Keratinocyte (primary cell): ENCODE measurements around the gene RARRES1. TPM values are rescaled to one million over a fixed set of nuclear protein-coding genes. Genes with fewer than 3 reads are reported as not detected.

Experiments used
- DNase-seq: peaks from one replicate; pipeline ENCODE4 v3.0.0-alpha.2; 2011; ENCODE audit warnings: low read depth, missing footprints, low spot score
- FAIRE-seq: peaks from 2 replicates; lab custom pipeline; 2011; peaks lifted over from hg19 to GRCh38; lab: Jason Lieb, UNC
- H2AFZ ChIP-seq: 2 replicates; pipeline ENCODE4 v1.6.0; 2012; ENCODE audit warnings: low read length, control low read depth, inconsistent platforms; ENCODE audit not compliant: control insufficient read depth
- H3K27ac ChIP-seq: 2 replicates; pipeline ENCODE4 v1.5.1; 2011; ENCODE audit warnings: low read length; ENCODE audit not compliant: control insufficient read depth, insufficient read depth
- H3K27me3 ChIP-seq: 3 replicates; pipeline ENCODE4 v1.6.0; 2011; ENCODE audit warnings: low read length; ENCODE audit not compliant: control insufficient read depth, insufficient read depth; ENCODE audit errors: extremely low read depth
- H3K36me3 ChIP-seq, 2 experiments: 2 replicates in 1 of 2; 3 replicates in 1 of 2; pipeline ENCODE4 v1.5.1; 2011; ENCODE audit warnings: low read length in 2 of 2, mild to moderate bottlenecking in 1 of 2; ENCODE audit not compliant: control insufficient read depth in 2 of 2, insufficient read depth in 2 of 2; ENCODE audit errors: extremely low read depth in 1 of 2
- H3K4me1 ChIP-seq: 3 replicates; pipeline ENCODE4 v1.5.1; 2011; ENCODE audit warnings: low read length; ENCODE audit not compliant: control insufficient read depth, insufficient read depth; ENCODE audit errors: extremely low read depth
- H3K4me2 ChIP-seq: 3 replicates; pipeline ENCODE4 v1.6.0; 2011; ENCODE audit warnings: low read depth, low read length; ENCODE audit not compliant: control insufficient read depth, insufficient read depth; ENCODE audit errors: extremely low read depth
- H3K4me3 ChIP-seq, 3 experiments: fragments of 200-600 bp in 1 of 3; sonication (generic) in 1 of 3; 2 replicates in 2 of 3; 3 replicates in 1 of 3; pipeline ENCODE4 v1.5.1; 2011 to 2016; ENCODE audit warnings: low read length in 3 of 3, mild to moderate bottlenecking in 3 of 3, control low read depth in 2 of 3, inconsistent platforms in 1 of 3, low read depth in 1 of 3, mixed read lengths in 1 of 3, mixed run types in 1 of 3, moderate library complexity in 1 of 3; ENCODE audit not compliant: control insufficient read depth in 2 of 3, insufficient read depth in 2 of 3; ENCODE audit errors: extremely low read depth in 1 of 3
- H3K79me2 ChIP-seq: 2 replicates; pipeline ENCODE4 v1.6.0; 2012; ENCODE audit warnings: low read length; ENCODE audit not compliant: control insufficient read depth, insufficient read depth
- H3K9ac ChIP-seq: 3 replicates; pipeline ENCODE4 v1.6.0; 2011; ENCODE audit warnings: low read length; ENCODE audit not compliant: control insufficient read depth, insufficient read depth; ENCODE audit errors: extremely low read depth
- H3K9me1 ChIP-seq: 3 replicates; pipeline ENCODE4 v1.6.0; 2011; ENCODE audit warnings: low read length; ENCODE audit not compliant: control insufficient read depth, insufficient read depth; ENCODE audit errors: extremely low read depth
- H3K9me3 ChIP-seq: 2 replicates; pipeline ENCODE4 v1.5.1; 2012; ENCODE audit warnings: low read depth, low read length; ENCODE audit not compliant: control insufficient read depth
- H4K20me1 ChIP-seq: 3 replicates; pipeline ENCODE4 v1.6.0; 2011; ENCODE audit warnings: low read length; ENCODE audit not compliant: control insufficient read depth, insufficient read depth; ENCODE audit errors: extremely low read depth
- CTCF ChIP-seq, 3 experiments: IDR thresholded peaks in 1 of 3; conservative IDR thresholded peaks in 1 of 3; optimal IDR thresholded peaks in 1 of 3; 2 replicates in 2 of 3; 3 replicates in 1 of 3; pipeline versions ENCODE3 to v1.5.1; 2011; ENCODE audit warnings: low read length in 3 of 3, mild to moderate bottlenecking in 3 of 3, moderate library complexity in 2 of 3, control low read depth in 1 of 3, inconsistent platforms in 1 of 3; ENCODE audit not compliant: insufficient read depth in 2 of 3; ENCODE audit errors: extremely low read depth in 1 of 3
- EZH2 ChIP-seq: IDR thresholded peaks from one replicate; pipeline ENCODE4 v1.6.1; 2012; ENCODE audit warnings: inconsistent platforms, mild to moderate bottlenecking, low read length, moderate library complexity
- dilution Hi-C: fragments of 300-500 bp; cut with MboI; formaldehyde crosslinking; loops from one replicate; pipeline ENCODE4 v1.7.0; 2020; ENCODE audit warnings: low sequenced_read_pairs; ENCODE audit not compliant: extremely low pct_ligation_motif_present
- polyA plus RNA-seq, 5 experiments: library from polyadenylated mRNA; depleted of rRNA in 3 of 5; stranded (reverse) in 3 of 5; stranded (forward) in 1 of 5; unstranded in 1 of 5; fragments of >200 nt; gene quantifications; 1 replicate in 1 of 5; 2 replicates in 3 of 5; 3 replicates in 1 of 5; pipeline versions ENCODE4 v1.2.1 to v1.2.3, GENCODE V29; 2011 to 2012; ENCODE audit warnings: missing spikeins in 2 of 5, low read depth in 1 of 5, low replicate concordance in 1 of 5

The RARRES1 gene
- polyA plus RNA-seq, 1 donor (not counting 4 experiments of a cell fraction or from before 2014, with no cell fraction given), result not detected

GRCh38 chr3:158733656-158734055 is 1.4 kb upstream of the RARRES1 start:
- H3K27ac ChIP-seq, result no peak overlapping the region
- dilution Hi-C loops, result no loop called here
- no peaks in the 10 kb centered on the region for H3K9me1 ChIP-seq
- H3K79me2 ChIP-seq, result no peaks in the 10 kb centered on the region
- DNase-seq (no peak), FAIRE-seq (no peak)
- H3K27me3 ChIP-seq, result no peaks in the 10 kb centered on the region
- TF ChIP-seq EZH2 (no peak), CTCF (optimal IDR thresholded peaks at IDR 0.05 in 1 of 3, IDR thresholded peaks at IDR 0.05 in 1 of 3, conservative IDR thresholded peaks at IDR 0.05 in 1 of 3; ENCODE audit: extremely low read depth in 1 of 3, insufficient read depth in 2 of 3, low read length in 3 of 3) (no peak)
- no peak overlapping the region for H3K9ac ChIP-seq
- no peaks in the 10 kb centered on the region for H3K36me3 ChIP-seq
- H3K4me2 ChIP-seq, result no peak overlapping the region
- H4K20me1 ChIP-seq, result no peaks in the 10 kb centered on the region
- H3K4me1 ChIP-seq, result peaks cover 7% of the 10 kb centered on the region
- no peak overlapping the region for H2AFZ ChIP-seq
- H3K9me3 ChIP-seq, result no peaks in the 10 kb centered on the region
- H3K4me3 ChIP-seq, result no peak overlapping the region

- H3K79me2 ChIP-seq, result no peaks in the 10 kb centered on the region
- H4K20me1 ChIP-seq, result no peaks in the 10 kb centered on the region
- dilution Hi-C loops, result no loop called here
- H3K4me1 ChIP-seq, result peaks cover 9% of the 10 kb centered on the region
- no peaks in the 10 kb centered on the region for H3K9me3 ChIP-seq
- FAIRE-seq (no peak), DNase-seq (no peak)
- H3K9ac ChIP-seq, result no peak overlapping the region
- H2AFZ ChIP-seq, result no peak overlapping the region
- TF ChIP-seq CTCF (optimal IDR thresholded peaks at IDR 0.05 in 1 of 3, IDR thresholded peaks at IDR 0.05 in 1 of 3, conservative IDR thresholded peaks at IDR 0.05 in 1 of 3; ENCODE audit: extremely low read depth in 1 of 3, insufficient read depth in 2 of 3, low read length in 3 of 3), result no peak
- no peak for TF ChIP-seq EZH2
- peak overlapping the region in 1 of 3 experiments; percentile 39 for H3K4me3 ChIP-seq
- no peak overlapping the region for H3K27ac ChIP-seq
- H3K4me2 ChIP-seq, result peak overlapping the region; percentile 64
- H3K36me3 ChIP-seq, result no peaks in the 10 kb centered on the region
- no peaks in the 10 kb centered on the region for H3K9me1 ChIP-seq
- H3K27me3 ChIP-seq, result no peaks in the 10 kb centered on the region
Observed at GRCh38 chr3:158732856-158733200, 571 bp upstream of the RARRES1 start.
